ENCODE measurements around the gene ZFP36L2.

The ZFP36L2 gene

GRCh38 chr2:43269074-43269572 lies 42.7 kb upstream of the ZFP36L2 start:
- TF ChIP-seq, protein P1, sequence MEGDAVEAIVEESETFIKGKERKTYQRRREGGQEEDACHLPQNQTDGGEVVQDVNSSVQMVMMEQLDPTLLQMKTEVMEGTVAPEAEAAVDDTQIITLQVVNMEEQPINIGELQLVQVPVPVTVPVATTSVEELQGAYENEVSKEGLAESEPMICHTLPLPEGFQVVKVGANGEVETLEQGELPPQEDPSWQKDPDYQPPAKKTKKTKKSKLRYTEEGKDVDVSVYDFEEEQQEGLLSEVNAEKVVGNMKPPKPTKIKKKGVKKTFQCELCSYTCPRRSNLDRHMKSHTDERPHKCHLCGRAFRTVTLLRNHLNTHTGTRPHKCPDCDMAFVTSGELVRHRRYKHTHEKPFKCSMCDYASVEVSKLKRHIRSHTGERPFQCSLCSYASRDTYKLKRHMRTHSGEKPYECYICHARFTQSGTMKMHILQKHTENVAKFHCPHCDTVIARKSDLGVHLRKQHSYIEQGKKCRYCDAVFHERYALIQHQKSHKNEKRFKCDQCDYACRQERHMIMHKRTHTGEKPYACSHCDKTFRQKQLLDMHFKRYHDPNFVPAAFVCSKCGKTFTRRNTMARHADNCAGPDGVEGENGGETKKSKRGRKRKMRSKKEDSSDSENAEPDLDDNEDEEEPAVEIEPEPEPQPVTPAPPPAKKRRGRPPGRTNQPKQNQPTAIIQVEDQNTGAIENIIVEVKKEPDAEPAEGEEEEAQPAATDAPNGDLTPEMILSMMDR (IDR thresholded peaks at IDR 0.05; ENCODE audit: control insufficient read depth, extremely low read depth, insufficient read depth): no peak
- no peak overlapping the region for H3K4me3 ChIP-seq (ENCODE audit: low read depth, low read length)
- no peak for DNase-seq (ENCODE audit: low read depth)

GRCh38 chr2:43268066-43268953 lies 41.9 kb upstream of the ZFP36L2 start:
- DNase-seq (ENCODE audit: low read depth): no peak
- TF ChIP-seq, protein P1 (IDR thresholded peaks at IDR 0.05; ENCODE audit: control insufficient read depth, extremely low read depth, insufficient read depth): no peak
- H3K4me3 ChIP-seq (ENCODE audit: low read depth, low read length): no peak overlapping the region

GRCh38 chr2:43267381-43267780 lies 41.0 kb upstream of the ZFP36L2 start:
- TF ChIP-seq, protein P1 (IDR thresholded peaks at IDR 0.05; ENCODE audit: control insufficient read depth, extremely low read depth, insufficient read depth): no peak
- no peak overlapping the region for H3K4me3 ChIP-seq (ENCODE audit: low read depth, low read length)
- DNase-seq (ENCODE audit: low read depth): no peak

DNA sequence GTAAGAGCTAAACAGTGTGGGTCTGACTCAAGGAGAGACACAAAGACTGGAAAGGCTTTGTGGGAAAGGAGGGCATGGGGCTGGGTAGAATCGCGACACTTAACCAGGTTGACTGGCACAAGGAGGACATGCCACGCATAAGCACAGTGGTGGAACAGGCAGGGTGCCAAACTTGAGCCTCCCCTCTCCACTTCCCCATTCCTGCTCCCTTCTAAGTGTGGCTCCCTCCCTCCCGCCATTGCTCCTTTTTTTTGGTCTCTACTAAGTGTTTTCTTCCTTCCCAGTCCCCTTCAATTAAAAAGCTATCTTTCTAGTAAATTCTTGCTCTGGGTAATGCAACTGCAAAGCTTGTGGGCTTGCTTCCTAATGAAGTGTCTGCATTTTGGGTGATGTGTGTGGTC lies 40.3 kb upstream of the ZFP36L2 start:
- no peak overlapping the region for H3K4me3 ChIP-seq (ENCODE audit: low read depth, low read length)
- no peak for DNase-seq (ENCODE audit: low read depth)
- TF ChIP-seq, protein P1 (IDR thresholded peaks at IDR 0.05; ENCODE audit: control insufficient read depth, extremely low read depth, insufficient read depth): no peak

DNA sequence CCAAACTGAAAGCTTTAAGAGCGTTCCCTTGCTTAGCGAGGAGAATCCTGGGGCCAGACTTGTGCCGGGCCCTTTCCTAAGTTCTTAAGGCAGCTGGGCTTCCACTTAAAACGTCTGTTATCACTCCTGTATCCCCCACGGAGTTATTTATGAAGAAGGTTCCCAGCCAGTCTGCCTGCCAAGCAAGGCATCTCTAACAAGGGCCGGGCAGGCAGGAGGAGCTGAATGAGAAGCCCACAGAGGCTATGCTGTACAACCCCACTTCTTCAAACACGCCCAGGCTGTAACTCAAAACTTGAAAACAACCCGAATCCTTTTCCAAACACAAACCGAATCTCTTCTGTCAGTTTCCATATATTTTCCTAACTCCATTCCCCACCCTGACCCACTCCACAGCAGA lies 39.0 kb upstream of the ZFP36L2 start:
- no peak overlapping the region for H3K4me3 ChIP-seq (ENCODE audit: low read depth, low read length)
- TF ChIP-seq, protein P1 (IDR thresholded peaks at IDR 0.05; ENCODE audit: control insufficient read depth, extremely low read depth, insufficient read depth): no peak
- DNase-seq (ENCODE audit: low read depth): no peak

DNA sequence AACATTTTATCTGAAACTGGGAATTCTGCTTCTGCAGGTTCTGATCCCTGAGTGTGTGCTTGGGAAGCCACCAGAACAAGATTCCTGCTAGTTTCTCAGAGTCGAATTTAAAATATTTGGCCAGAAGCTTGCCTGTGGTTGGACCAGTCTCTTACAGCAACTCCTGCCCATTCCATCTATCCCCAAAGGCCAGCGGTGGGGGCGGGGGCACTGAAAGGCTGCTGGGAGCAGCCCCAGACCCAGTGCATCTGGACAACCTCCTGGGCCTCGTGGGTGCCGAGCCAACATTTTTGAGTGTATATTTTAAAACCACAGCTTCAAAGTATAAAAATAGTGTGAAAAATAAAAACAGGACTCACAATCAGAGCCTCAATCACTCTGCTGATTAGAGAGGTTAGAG lies 38.6 kb upstream of the ZFP36L2 start:
- DNase-seq (ENCODE audit: low read depth): no peak
- no peak overlapping the region for H3K4me3 ChIP-seq (ENCODE audit: low read depth, low read length)
- TF ChIP-seq, protein P1 (IDR thresholded peaks at IDR 0.05; ENCODE audit: control insufficient read depth, extremely low read depth, insufficient read depth): no peak

Data from LNCaP clone FGC (cell line).